Right ventricle myocardium inferior (tissue), 1 donor: Measurements from ENCODE around the gene CRAMP1. TPM values are rescaled to one million over a fixed set of nuclear protein-coding genes. Genes with fewer than 3 reads are reported as not detected.
"Not testable (repeated sequence)": the region's sequence is repeated elsewhere in the genome, so short reads cannot be mapped to it uniquely, and the experiment has no call there.

ENCODE experiments used
- ATAC-seq: fragments of 200-7000 bp; cut with Tn5 transposase; one replicate; pipeline ENCODE4 v1.9.1; 2020; ENCODE audit warnings: mild to moderate bottlenecking, moderate library complexity
- DNase-seq: peaks from one replicate; pipeline ENCODE4 v3.0.0; 2021; ENCODE audit errors: missing footprints
- intact Hi-C: fragments of 100-400 bp; cut with DNase I; formaldehyde crosslinking; loops from one replicate; pipeline ENCODE4 v1.11.0; 2022
- total RNA-seq: library from RNA; stranded (reverse); fragmentation: NEBNext Ultra II Directional; extraction: Animal tissue kit (Norgen Biotek cat#: 25700); gene quantifications from one replicate; pipeline ENCODE4 v1.2.1, GENCODE V29; 2021
- donor health status: DM: no; HTN: yes; CAD: no; lungs with severe emphysema.

CRAMP1 gene
- total RNA-seq, 1 donor from 2014 or later, result 9.8 TPM

DNA sequence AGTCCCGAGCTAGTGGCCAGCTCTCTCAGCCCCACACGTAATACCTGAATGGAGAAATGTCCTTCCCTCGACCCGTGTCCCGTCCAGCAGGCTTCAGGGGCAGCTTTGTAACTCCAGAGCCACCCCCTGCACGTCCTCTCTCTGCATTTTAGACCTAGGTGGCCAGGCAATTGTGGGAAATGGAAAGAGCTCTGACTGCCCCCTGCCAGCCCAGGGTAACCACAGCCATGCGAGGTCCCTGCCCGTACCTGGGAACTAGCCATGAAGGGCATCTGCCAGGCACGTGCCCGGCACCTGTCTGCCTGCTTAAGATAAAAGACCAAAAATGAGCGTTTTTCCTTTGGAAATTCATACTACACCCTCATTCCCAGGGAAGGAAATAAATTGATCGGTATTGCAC is 103.1 kb downstream of the CRAMP1 start:
- intact Hi-C loops, result no loop called here
- DNase-seq, result peak; percentile 37
- ATAC-seq, result no peak

DNA sequence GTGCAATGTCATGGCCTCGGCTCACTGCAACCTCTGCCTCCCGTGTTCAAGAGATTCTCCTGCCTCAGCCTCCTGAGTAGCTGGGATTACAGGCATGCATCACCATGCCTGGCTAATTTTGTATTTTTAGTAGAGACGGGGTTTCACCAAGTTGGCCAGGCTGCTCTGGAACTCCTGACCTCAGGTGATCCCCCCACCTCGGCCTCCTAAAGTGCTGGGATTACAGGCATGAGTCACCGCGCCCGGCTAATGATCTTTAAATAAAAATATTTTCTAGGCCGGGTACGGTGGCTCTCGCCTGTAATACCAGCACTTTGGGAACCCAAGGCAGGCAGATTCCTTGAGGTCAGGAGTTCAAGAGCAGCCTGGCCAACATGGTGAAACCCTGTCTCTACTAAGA is 106.1 kb downstream of the CRAMP1 start:
- DNase-seq, intact Hi-C loops, ATAC-seq: not testable (repeated sequence)

GRCh38 chr16:1719559-1720229 is 107.5 kb downstream of the CRAMP1 start:
- peak; percentile 45 for DNase-seq
- ATAC-seq, intact Hi-C loops: not testable (repeated sequence)

DNA sequence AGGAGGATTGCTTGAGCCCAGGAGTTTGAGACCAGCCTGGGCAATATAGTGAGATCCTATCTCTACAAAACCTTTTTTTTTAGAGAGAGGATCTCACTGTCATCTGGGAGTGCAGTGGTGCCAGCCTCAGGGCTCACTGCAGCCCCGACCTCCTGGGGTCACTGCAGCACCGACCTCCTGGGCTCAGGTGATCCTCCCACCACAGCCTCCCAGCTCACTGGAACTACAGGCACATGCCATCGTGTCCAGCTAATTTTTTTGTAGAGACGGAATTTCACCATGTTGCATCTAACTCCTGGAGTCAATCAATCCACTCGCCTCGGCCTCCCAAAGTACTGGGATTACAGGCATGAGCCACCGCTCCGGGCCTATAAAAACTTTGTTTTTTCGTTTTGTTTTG is 109.2 kb downstream of the CRAMP1 start:
- intact Hi-C loops, result no loop called here
- DNase-seq (no peak), ATAC-seq (no peak)

GRCh38 chr16:1723450-1724147 is 111.4 kb downstream of the CRAMP1 start:
- intact Hi-C loops, result no loop called here
- ATAC-seq (no peak), DNase-seq (peak; percentile 17)

- intact Hi-C loops, result no loop called here
- DNase-seq, result peak; percentile 56
- ATAC-seq, result no peak
These were observed 112.3 kb downstream of the CRAMP1 start for GRCh38 chr16:1724491-1724890.

DNA sequence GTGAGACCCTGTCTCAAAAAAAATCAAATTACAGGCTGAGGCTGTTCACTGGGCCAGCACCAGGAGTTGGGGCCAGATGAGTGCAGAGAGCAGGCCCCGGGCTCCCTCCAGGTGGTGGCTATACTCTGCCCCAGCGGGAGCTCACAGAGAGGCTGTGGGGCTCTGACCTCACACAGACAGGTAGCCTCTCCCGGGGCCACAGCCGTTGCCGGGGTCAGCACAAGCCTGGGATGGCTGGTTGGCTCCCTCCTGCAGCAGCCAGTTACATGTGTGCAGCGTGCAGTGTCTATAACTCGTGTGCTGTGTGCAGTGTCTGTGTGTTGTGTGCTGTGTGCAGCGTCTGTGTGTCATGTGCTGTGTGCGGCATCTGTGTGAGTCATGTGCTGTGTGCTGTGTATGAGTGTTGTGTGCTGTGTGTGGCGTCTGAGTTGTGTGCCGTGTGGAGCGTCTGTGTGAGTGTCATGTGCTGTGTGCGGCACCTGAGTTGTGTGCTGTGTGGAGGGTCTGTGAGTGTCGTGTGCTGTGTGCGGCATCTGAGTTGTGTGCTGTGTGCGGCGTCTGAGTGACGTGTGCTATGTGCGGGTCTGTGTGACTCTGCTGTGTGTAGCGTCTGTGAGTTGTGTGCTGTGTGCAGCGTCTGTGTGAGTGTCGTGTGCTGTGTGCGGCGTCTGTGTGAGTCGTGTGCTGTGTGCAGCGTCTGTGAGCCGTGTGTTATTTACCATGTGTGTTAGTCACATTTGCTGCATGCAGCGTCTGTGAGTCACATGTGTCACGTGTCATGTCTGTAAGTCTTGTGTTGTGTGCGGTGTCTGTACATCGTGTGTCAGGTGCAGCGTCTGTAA is 114.7 kb downstream of the CRAMP1 start:
- intact Hi-C loops, result no loop called here
- ATAC-seq (no peak), DNase-seq (peak; percentile 47)

Other genes starting within 250 kb of the CRAMP1 start
- gene UNKL, start 197.7 kb upstream of the CRAMP1 start, total RNA-seq, result 11.3 TPM
- 11.3 TPM for gene UQCC4, start 191.6 kb upstream of the CRAMP1 start, total RNA-seq
- 0.35 TPM for gene PERCC1, start 181.3 kb upstream of the CRAMP1 start, total RNA-seq
- gene CCDC154, start 167.8 kb upstream of the CRAMP1 start, total RNA-seq, result 1.7 TPM
- 49.5 TPM for gene CLCN7, start 137.3 kb upstream of the CRAMP1 start, total RNA-seq
- not detected for gene PTX4, start 123.4 kb upstream of the CRAMP1 start, total RNA-seq
- 18.9 TPM for gene TELO2, start 119.0 kb upstream of the CRAMP1 start, total RNA-seq
- gene TMEM204, start 78.7 kb upstream of the CRAMP1 start, total RNA-seq, result 30.7 TPM
- gene IFT140, start 288 bp upstream of the CRAMP1 start, total RNA-seq, result 7.2 TPM
- 41.5 TPM for gene JPT2, start 65.9 kb downstream of the CRAMP1 start, total RNA-seq
- gene MAPK8IP3, start 93.8 kb downstream of the CRAMP1 start, total RNA-seq, result 66.4 TPM
- gene NME3, start 159.2 kb downstream of the CRAMP1 start, total RNA-seq, result 33.9 TPM
- gene EME2, start 160.4 kb downstream of the CRAMP1 start, total RNA-seq, result 8.2 TPM
- 80.8 TPM for gene MRPS34, start 160.8 kb downstream of the CRAMP1 start, total RNA-seq
- 36.1 TPM for gene SPSB3, start 170.2 kb downstream of the CRAMP1 start, total RNA-seq
- gene NUBP2, start 170.6 kb downstream of the CRAMP1 start, total RNA-seq, result 37.9 TPM
- gene IGFALS, start 181.3 kb downstream of the CRAMP1 start, total RNA-seq, result not detected
- 171 TPM for gene HAGH, start 214.5 kb downstream of the CRAMP1 start, total RNA-seq
- gene FAHD1, start 214.8 kb downstream of the CRAMP1 start, total RNA-seq, result 28.3 TPM